Neural cell (in vitro differentiated cells): ENCODE data around the gene ZNF628. TPM values are rescaled to one million over a fixed set of nuclear protein-coding genes. Genes with fewer than 3 reads are reported as not detected.

Experiments used
- H2AFZ ChIP-seq: fragments of 200-600, 300-800 bp; sonication (generic), shearing (Covaris generic); 2 replicates; pipeline ENCODE4 v1.6.0; 2014; ENCODE audit warnings: low read depth, mild to moderate bottlenecking, antibody characterized with exemption, low read length, moderate library complexity
- H3F3A ChIP-seq: fragments of 200-600 bp; shearing (Covaris generic); 2 replicates; pipeline ENCODE4 v1.6.1; 2016; ENCODE audit warnings: mild to moderate bottlenecking, moderate library complexity, mixed read lengths, antibody characterized with exemption, low read length; ENCODE audit not compliant: insufficient read depth, poor library complexity, severe bottlenecking
- H3K27ac ChIP-seq: fragments of 200-600, 300-800 bp; sonication (generic), shearing (Covaris generic); 2 replicates; pipeline ENCODE4 v1.5.1; 2014; ENCODE audit warnings: mild to moderate bottlenecking, low read length, moderate library complexity
- H3K27me3 ChIP-seq: fragments of 300-800, 200-600 bp; sonication (generic), shearing (Covaris generic); 2 replicates; pipeline ENCODE4 v1.6.0; 2014; ENCODE audit warnings: mild to moderate bottlenecking, low read depth, low read length, moderate library complexity; ENCODE audit not compliant: insufficient read depth
- H3K36me3 ChIP-seq: fragments of 300-800, 200-600 bp; sonication (generic), shearing (Covaris generic); 2 replicates; pipeline ENCODE4 v1.5.1; 2014; ENCODE audit warnings: mild to moderate bottlenecking, antibody characterized with exemption, low read length, moderate library complexity; ENCODE audit not compliant: insufficient read depth
- H3K4me2 ChIP-seq: fragments of 300-800, 200-600 bp; sonication (generic), shearing (Covaris generic); 2 replicates; pipeline ENCODE4 v1.6.0; 2014; ENCODE audit warnings: mild to moderate bottlenecking, low read length
- H3K4me3 ChIP-seq: fragments of 300-800, 200-600 bp; sonication (generic), shearing (Covaris generic); 2 replicates; pipeline ENCODE4 v1.5.1; 2014; ENCODE audit warnings: mild to moderate bottlenecking, low read length, moderate library complexity
- H3K79me2 ChIP-seq: fragments of 200-600 bp; shearing (Covaris generic); replicated peaks from 2 replicates; pipeline ENCODE4 v1.6.0; 2014; ENCODE audit warnings: mild to moderate bottlenecking, low read length, moderate library complexity; ENCODE audit not compliant: insufficient read depth
- H3K9ac ChIP-seq: fragments of 300-800, 200-600 bp; sonication (generic), shearing (Covaris generic); 2 replicates; pipeline ENCODE4 v1.6.1; 2016; ENCODE audit warnings: mild to moderate bottlenecking, low read length, mixed read lengths
- H3K9me2 ChIP-seq: fragments of 200-600 bp; shearing (Covaris generic); 2 replicates; pipeline ENCODE4 v1.6.1; 2016; ENCODE audit warnings: mild to moderate bottlenecking, low read length, mixed read lengths; ENCODE audit not compliant: insufficient read depth
- H3K9me3 ChIP-seq: fragments of 200-600, 300-800 bp; sonication (generic), shearing (Covaris generic); 2 replicates; pipeline ENCODE4 v1.6.1; 2016; ENCODE audit warnings: mild to moderate bottlenecking, mixed run types, low read length, moderate library complexity, mixed read lengths
- H4K20me1 ChIP-seq: fragments of 200-600 bp; shearing (Covaris generic); 2 replicates; pipeline ENCODE4 v1.6.1; 2016; ENCODE audit warnings: mild to moderate bottlenecking, mixed run types; ENCODE audit not compliant: insufficient read depth
- EP300 ChIP-seq: fragments of 450-650 bp; conservative IDR thresholded peaks from 2 replicates; pipeline ENCODE4 v1.6.1; 2014; ENCODE audit warnings: antibody characterized with exemption, mild to moderate bottlenecking, moderate library complexity; ENCODE audit not compliant: poor library complexity, severe bottlenecking
- MXI1 ChIP-seq: fragments of 450-650 bp; conservative IDR thresholded peaks from 2 replicates; pipeline ENCODE4 v1.6.1; 2014; ENCODE audit warnings: antibody characterized with exemption, mild to moderate bottlenecking; ENCODE audit not compliant: poor library complexity, severe bottlenecking
- POLR2AphosphoS5 ChIP-seq: IDR thresholded peaks from 2 replicates; pipeline ENCODE4 v1.6.1; 2012
- RAD21 ChIP-seq: fragments of 450-650 bp; conservative IDR thresholded peaks from 2 replicates; pipeline ENCODE4 v1.6.1; 2014; ENCODE audit warnings: antibody characterized with exemption, mild to moderate bottlenecking, moderate library complexity
- SMC3 ChIP-seq: fragments of 450-650 bp; conservative IDR thresholded peaks from 2 replicates; pipeline ENCODE4 v1.6.1; 2014; ENCODE audit warnings: antibody characterized with exemption, mild to moderate bottlenecking, moderate library complexity; ENCODE audit not compliant: poor library complexity
- polyA plus RNA-seq: library from polyadenylated mRNA; depleted of rRNA; stranded (reverse); fragments of >200 nt; gene quantifications from 2 replicates; pipeline ENCODE4 v1.2.3, GENCODE V29; 2014
- TF ChIP-seq, protein P1 (sequence below): fragments of 450-650 bp; IDR thresholded peaks from 2 replicates; pipeline ENCODE4 v1.5.1; 2014; ENCODE audit warnings: antibody characterized with exemption, mild to moderate bottlenecking, moderate library complexity; ENCODE audit not compliant: poor library complexity, severe bottlenecking

ZNF628 gene
- polyA plus RNA-seq, 1 donor from 2014 or later, result 0.37 TPM

DNA sequence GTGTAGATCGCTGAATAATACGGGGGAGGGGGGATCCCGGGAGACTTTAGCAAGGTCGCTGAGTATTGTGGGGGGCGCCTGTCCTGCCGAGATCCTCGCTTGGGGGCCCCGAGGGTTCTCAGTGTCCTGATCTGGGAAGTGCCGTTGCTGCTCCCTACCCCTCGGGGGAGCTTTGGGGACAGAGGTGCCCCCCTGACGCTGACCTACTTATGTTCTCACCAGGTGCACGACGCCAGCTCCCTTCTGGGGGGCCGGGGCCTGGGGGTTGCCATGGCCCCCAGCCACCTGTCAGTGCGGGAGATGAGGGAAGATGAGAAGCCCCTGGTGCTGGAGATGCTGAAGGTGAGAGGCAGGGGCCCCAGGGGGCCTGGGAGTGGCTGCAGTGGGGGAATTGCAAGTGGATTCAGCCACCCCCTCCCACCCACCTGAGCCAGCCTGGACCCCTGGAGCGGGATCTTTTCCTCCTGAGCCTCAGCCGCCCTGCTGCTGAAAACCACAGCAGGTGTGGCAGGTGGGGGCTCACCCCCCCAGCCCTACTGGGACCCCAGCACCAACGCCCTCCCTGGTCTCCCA lies 9.1 kb downstream of the ZNF628 start:
- Histone ChIP-seq H4K20me1 (no peaks in the 10 kb centered on the region), H3K36me3 (no peaks in the 10 kb centered on the region), H3K27me3 (no peaks in the 10 kb centered on the region), H3K79me2 (peaks cover 14% of the 10 kb centered on the region), H3F3A (no peaks in the 10 kb centered on the region), H3K4me3 (peak overlapping the region; percentile 90), H2AFZ (peak overlapping the region; percentile 76), H3K27ac (peak overlapping the region; percentile 87), H3K9me3 (no peaks in the 10 kb centered on the region), H3K9ac (peak overlapping the region; percentile 95), H3K4me2 (peak overlapping the region; percentile 88), H3K9me2 (no peaks in the 10 kb centered on the region)
- no peak for TF ChIP-seq MXI1
- TF ChIP-seq, protein P1, sequence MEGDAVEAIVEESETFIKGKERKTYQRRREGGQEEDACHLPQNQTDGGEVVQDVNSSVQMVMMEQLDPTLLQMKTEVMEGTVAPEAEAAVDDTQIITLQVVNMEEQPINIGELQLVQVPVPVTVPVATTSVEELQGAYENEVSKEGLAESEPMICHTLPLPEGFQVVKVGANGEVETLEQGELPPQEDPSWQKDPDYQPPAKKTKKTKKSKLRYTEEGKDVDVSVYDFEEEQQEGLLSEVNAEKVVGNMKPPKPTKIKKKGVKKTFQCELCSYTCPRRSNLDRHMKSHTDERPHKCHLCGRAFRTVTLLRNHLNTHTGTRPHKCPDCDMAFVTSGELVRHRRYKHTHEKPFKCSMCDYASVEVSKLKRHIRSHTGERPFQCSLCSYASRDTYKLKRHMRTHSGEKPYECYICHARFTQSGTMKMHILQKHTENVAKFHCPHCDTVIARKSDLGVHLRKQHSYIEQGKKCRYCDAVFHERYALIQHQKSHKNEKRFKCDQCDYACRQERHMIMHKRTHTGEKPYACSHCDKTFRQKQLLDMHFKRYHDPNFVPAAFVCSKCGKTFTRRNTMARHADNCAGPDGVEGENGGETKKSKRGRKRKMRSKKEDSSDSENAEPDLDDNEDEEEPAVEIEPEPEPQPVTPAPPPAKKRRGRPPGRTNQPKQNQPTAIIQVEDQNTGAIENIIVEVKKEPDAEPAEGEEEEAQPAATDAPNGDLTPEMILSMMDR, result peak; percentile 22
- TF ChIP-seq SMC3, result no peak

DNA sequence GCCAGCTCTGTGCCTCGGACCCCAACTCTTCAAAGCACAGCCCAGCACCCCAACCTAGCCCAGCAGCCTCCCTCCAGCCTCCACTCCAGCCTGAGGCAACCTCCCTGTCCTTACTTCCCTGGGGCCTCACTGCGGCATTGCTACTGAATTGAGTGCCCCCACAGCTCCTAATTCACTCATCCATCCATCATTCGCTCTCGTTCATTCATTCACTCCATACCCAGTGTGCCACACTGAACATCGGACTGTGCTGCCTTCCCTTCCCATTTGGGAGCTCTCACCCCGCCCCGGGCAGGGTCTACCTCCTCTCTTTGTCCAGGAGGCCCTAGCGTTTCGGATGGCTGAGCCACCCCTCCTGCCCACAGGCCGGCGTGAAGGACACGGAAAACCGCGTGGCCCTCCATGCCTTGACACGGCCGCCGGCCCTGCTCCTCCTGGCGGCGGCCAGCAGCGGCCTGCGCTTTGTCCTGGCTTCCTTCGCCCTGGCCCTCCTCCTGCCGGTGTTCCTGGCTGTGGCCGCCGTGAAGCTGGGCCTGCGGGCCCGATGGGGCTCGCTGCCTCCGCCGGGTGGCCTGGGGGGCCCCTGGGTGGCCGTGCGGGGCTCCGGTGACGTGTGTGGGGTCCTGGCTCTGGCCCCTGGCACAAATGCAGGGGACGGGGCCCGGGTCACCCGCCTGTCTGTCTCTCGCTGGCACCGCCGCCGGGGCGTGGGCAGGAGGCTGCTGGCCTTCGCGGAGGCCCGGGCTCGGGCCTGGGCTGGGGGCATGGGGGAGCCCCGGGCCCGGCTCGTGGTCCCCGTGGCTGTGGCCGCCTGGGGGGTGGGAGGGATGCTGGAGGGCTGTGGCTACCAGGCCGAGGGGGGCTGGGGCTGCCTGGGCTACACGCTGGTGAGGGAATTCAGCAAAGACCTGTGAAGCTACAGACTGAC lies 9.9 kb downstream of the ZNF628 start:
- H3K79me2 ChIP-seq, result peaks cover 14% of the 10 kb centered on the region
- H3K4me2 ChIP-seq, result peak overlapping the region; percentile 88
- H3K27ac ChIP-seq, result peak overlapping the region; percentile 87
- TF ChIP-seq, protein P1, result no peak
- TF ChIP-seq RAD21 (no peak), EP300 (no peak), POLR2AphosphoS5 (no peak)
- no peak overlapping the region for H2AFZ ChIP-seq
- no peaks in the 10 kb centered on the region for H3K9me3 ChIP-seq
- H3K4me3 ChIP-seq, result peak overlapping the region; percentile 90
- H4K20me1 ChIP-seq, result no peaks in the 10 kb centered on the region
- H3K36me3 ChIP-seq, result no peaks in the 10 kb centered on the region
- H3K9me2 ChIP-seq, result no peaks in the 10 kb centered on the region
- no peaks in the 10 kb centered on the region for H3K27me3 ChIP-seq
- no peaks in the 10 kb centered on the region for H3F3A ChIP-seq
- peak overlapping the region; percentile 95 for H3K9ac ChIP-seq
